Upper lobe of left lung (tissue), 6 donors: ENCODE data around the gene IL1RAPL1. TPM values are rescaled to one million over a fixed set of nuclear protein-coding genes. Genes with fewer than 3 reads are reported as not detected.

Experiments used
- ATAC-seq, 2 donors: fragments of 200-7000 bp; cut with Tn5 transposase; one replicate each; pipeline ENCODE4 v1.9.1; 2022; ENCODE audit warnings: mild to moderate bottlenecking in 2 of 2, moderate library complexity in 2 of 2; ENCODE audit not compliant: low FRiP score in 2 of 2
- DNase-seq, 2 donors: peaks; one replicate each; pipeline ENCODE4 v3.0.0-alpha.2; 2019 to 2020
- H3K27ac ChIP-seq, 4 donors: fragments of 200-600 bp; sonication (generic); one replicate each; pipeline ENCODE4 v1.5.1; 2016 to 2019
- H3K27me3 ChIP-seq, 4 donors: fragments of 200-600 bp; sonication (generic); one replicate each; pipeline ENCODE4 v1.5.1; 2017 to 2019
- H3K36me3 ChIP-seq, 4 donors: fragments of 200-600 bp; sonication (generic); one replicate each; pipeline ENCODE4 v1.5.1; 2016 to 2019
- H3K4me1 ChIP-seq, 4 donors: fragments of 200-600 bp; sonication (generic); one replicate each; pipeline ENCODE4 v1.5.1; 2018 to 2019
- H3K4me3 ChIP-seq, 4 donors: fragments of 200-600 bp; sonication (generic); one replicate each; pipeline ENCODE4 v1.5.1; 2017 to 2019; ENCODE audit warnings: mild to moderate bottlenecking in 2 of 4, moderate library complexity in 1 of 4
- H3K9me3 ChIP-seq, 4 donors: fragments of 200-600 bp; sonication (generic); one replicate each; pipeline ENCODE4 v1.5.1; 2018 to 2019
- CTCF ChIP-seq, 6 experiments: fragments of 450-650 bp in 4 of 6; fragments of 200-600 bp in 2 of 6; sonication (generic) in 2 of 6; IDR thresholded peaks; one replicate each; pipeline ENCODE4 v1.5.1; 2016 to 2019; ENCODE audit warnings: antibody characterized with exemption in 6 of 6
- EP300 ChIP-seq, 4 donors: sonication (generic); formaldehyde crosslinking; IDR thresholded peaks; one replicate each; pipeline ENCODE4 v1.5.1; 2017; ENCODE audit warnings: antibody characterized with exemption in 4 of 4, control low read depth in 2 of 4
- POLR2A ChIP-seq, 4 donors: fragments of 450-650 bp; IDR thresholded peaks; one replicate each; pipeline ENCODE4 v1.5.1; 2016 to 2017; ENCODE audit warnings: antibody characterized with exemption in 4 of 4, mild to moderate bottlenecking in 2 of 4
- POLR2AphosphoS5 ChIP-seq, 2 donors: sonication (generic); formaldehyde crosslinking; IDR thresholded peaks; one replicate each; pipeline ENCODE4 v1.5.1; 2017; ENCODE audit warnings: antibody characterized with exemption in 2 of 2
- WGBS, 2 donors: methylation state at CpG; one replicate each; pipeline ENCODE4 v1.1.5; 2017 to 2018; 5-methylcytosine and 5-hydroxymethylcytosine counted together
- total RNA-seq, 6 donors: library from RNA; depleted of rRNA in 4 of 6; stranded (reverse); fragments of >200 nt in 4 of 6; gene quantifications; one replicate each; pipeline versions ENCODE4 v1.1.0 to v1.2.1, GENCODE V29; 2016 to 2021
- donor health status: DM: no; HTN: no; CAD: no; lungs with moderate emphysema.
- donor health status: DM: no; HTN: yes; CAD: no; lungs with severe emphysema.

Gene IL1RAPL1
- total RNA-seq, 6 donors from 2014 or later, result 0.09 to 0.46 (median 0.33) TPM; not detected in 3

GRCh38 chrX:29143356-29143755 is 556.1 kb downstream of the IL1RAPL1 start:
- WGBS, 2 donors, result 79 to 91% methylated on average over 5 of the region's 5 CpGs
- no peak for DNase-seq
- Histone ChIP-seq H3K9me3 (no peaks in the 10 kb centered on the region), H3K27me3 (no peaks in the 10 kb centered on the region), H3K4me1 (no peaks in the 10 kb centered on the region), H3K27ac (no peak overlapping the region), H3K4me3 (no peak overlapping the region), H3K36me3 (no peaks in the 10 kb centered on the region)
- ATAC-seq, result no peak
- no peak for TF ChIP-seq EP300 (IDR thresholded peaks at IDR 0.05)
- no peak for TF ChIP-seq POLR2A (IDR thresholded peaks at IDR 0.05)
- TF ChIP-seq POLR2AphosphoS5 (IDR thresholded peaks at IDR 0.05), result no peak
- TF ChIP-seq CTCF (IDR thresholded peaks at IDR 0.05), result no peak

GRCh38 chrX:29143756-29144155 is 556.5 kb downstream of the IL1RAPL1 start:
- Histone ChIP-seq H3K4me3 (no peak overlapping the region), H3K27ac (no peak overlapping the region), H3K36me3 (no peaks in the 10 kb centered on the region), H3K27me3 (no peaks in the 10 kb centered on the region), H3K9me3 (no peaks in the 10 kb centered on the region), H3K4me1 (no peaks in the 10 kb centered on the region)
- ATAC-seq (no peak), DNase-seq (no peak)
- WGBS, 2 donors, result 93 to 95% methylated on average over 4 of the region's 4 CpGs
- no peak for TF ChIP-seq EP300 (IDR thresholded peaks at IDR 0.05)
- no peak for TF ChIP-seq POLR2A (IDR thresholded peaks at IDR 0.05)
- TF ChIP-seq CTCF (IDR thresholded peaks at IDR 0.05), result no peak
- no peak for TF ChIP-seq POLR2AphosphoS5 (IDR thresholded peaks at IDR 0.05)

GRCh38 chrX:29145316-29145715 is 558.1 kb downstream of the IL1RAPL1 start:
- Histone ChIP-seq H3K4me1 (no peaks in the 10 kb centered on the region), H3K36me3 (no peaks in the 10 kb centered on the region), H3K27ac (no peak overlapping the region), H3K27me3 (no peaks in the 10 kb centered on the region), H3K9me3 (no peaks in the 10 kb centered on the region), H3K4me3 (no peak overlapping the region)
- WGBS, 2 donors, result 49 to 78% methylated on average over 4 of the region's 4 CpGs
- DNase-seq (no peak), ATAC-seq (no peak)
- TF ChIP-seq POLR2AphosphoS5 (IDR thresholded peaks at IDR 0.05) (no peak), POLR2A (IDR thresholded peaks at IDR 0.05) (no peak), CTCF (IDR thresholded peaks at IDR 0.05) (no peak), EP300 (IDR thresholded peaks at IDR 0.05) (no peak)

- Histone ChIP-seq H3K27ac (no peak overlapping the region), H3K4me3 (no peak overlapping the region), H3K27me3 (no peaks in the 10 kb centered on the region), H3K4me1 (no peaks in the 10 kb centered on the region), H3K9me3 (no peaks in the 10 kb centered on the region), H3K36me3 (no peaks in the 10 kb centered on the region)
- no peak for TF ChIP-seq CTCF (IDR thresholded peaks at IDR 0.05)
- TF ChIP-seq POLR2A (IDR thresholded peaks at IDR 0.05), result no peak
- TF ChIP-seq POLR2AphosphoS5 (IDR thresholded peaks at IDR 0.05), result no peak
- TF ChIP-seq EP300 (IDR thresholded peaks at IDR 0.05), result no peak
- DNase-seq (no peak), ATAC-seq (no peak)
- 60 to 67% methylated on average over 5 of the region's 5 CpGs for WGBS, 2 donors
Measured at GRCh38 chrX:29148511-29148910, 561.3 kb downstream of the IL1RAPL1 start.

GRCh38 chrX:29155286-29155685 is 568.0 kb downstream of the IL1RAPL1 start:
- Histone ChIP-seq H3K27me3 (no peaks in the 10 kb centered on the region), H3K9me3 (no peaks in the 10 kb centered on the region), H3K27ac (no peak overlapping the region), H3K4me3 (no peak overlapping the region), H3K36me3 (no peaks in the 10 kb centered on the region), H3K4me1 (no peaks in the 10 kb centered on the region)
- WGBS, 2 donors, result 60 to 75% methylated on average over 3 of the region's 3 CpGs
- DNase-seq (no peak), ATAC-seq (no peak)
- TF ChIP-seq CTCF (IDR thresholded peaks at IDR 0.05), result no peak
- TF ChIP-seq EP300 (IDR thresholded peaks at IDR 0.05), result no peak
- no peak for TF ChIP-seq POLR2AphosphoS5 (IDR thresholded peaks at IDR 0.05)
- TF ChIP-seq POLR2A (IDR thresholded peaks at IDR 0.05), result no peak
